HEK293T (cell line): ENCODE measurements around the gene MIA2.

ENCODE experiments used
- ARNT ChIP-seq: fragments of 450-650 bp; IDR thresholded peaks from 2 replicates; pipeline ENCODE4 v1.6.1; 2017; ENCODE audit warnings: mild to moderate bottlenecking
- HDGF ChIP-seq: fragments of 450-650 bp; IDR thresholded peaks from 2 replicates; pipeline ENCODE4 v1.6.1; 2017; ENCODE audit warnings: antibody characterized with exemption, borderline replicate concordance

DNA sequence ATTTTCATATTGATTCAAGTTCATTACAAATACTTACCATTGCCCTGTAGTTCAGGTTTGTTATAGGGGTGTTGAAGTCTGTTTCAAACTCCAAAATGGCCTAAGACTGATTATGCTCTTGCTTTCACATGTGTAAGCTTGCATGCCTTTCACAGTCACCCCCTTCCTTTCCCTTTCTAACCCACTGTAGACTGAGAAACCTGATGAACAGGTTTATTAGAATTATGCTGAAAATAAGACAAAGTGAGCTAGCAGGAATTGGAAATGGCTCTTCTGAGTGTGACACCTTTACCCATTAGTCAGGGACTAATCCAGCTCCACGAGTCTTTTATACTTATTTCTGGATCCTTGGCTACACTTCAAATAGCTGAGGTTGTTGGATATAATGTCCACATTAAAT lies 159.6 kb downstream of the MIA2 start:
- TF ChIP-seq ARNT: no peak
- TF ChIP-seq HDGF: no peak
